ENCODE results near the gene PHKA2. TPM values are rescaled to one million over a fixed set of nuclear protein-coding genes. Genes with fewer than 3 reads are reported as not detected.

PHKA2 gene
- total RNA-seq, 1 experiment from 2014 or later = 9.1 TPM

DNA sequence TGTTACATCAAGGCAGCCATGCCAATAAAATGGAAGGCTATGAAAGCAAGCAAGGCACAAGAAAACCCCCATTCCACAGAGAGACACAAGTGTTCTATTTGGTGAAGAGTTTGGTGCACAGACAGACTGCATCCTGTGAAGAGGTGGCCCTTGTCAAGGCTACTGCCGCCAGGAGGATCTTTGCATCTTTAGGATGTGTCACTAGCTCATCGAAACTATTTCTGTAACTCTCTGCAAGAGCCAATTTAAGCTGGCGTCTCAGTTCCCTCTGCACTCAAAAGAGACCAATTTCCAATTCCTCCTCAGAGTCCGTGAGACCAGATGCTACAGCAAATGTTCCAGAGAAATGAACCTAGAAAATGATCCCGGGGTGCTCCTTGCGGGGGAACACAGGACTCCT lies 91.0 kb downstream of the PHKA2 start:
- no peak for DNase-seq (ENCODE audit: extremely low read depth, low read depth)

DNA sequence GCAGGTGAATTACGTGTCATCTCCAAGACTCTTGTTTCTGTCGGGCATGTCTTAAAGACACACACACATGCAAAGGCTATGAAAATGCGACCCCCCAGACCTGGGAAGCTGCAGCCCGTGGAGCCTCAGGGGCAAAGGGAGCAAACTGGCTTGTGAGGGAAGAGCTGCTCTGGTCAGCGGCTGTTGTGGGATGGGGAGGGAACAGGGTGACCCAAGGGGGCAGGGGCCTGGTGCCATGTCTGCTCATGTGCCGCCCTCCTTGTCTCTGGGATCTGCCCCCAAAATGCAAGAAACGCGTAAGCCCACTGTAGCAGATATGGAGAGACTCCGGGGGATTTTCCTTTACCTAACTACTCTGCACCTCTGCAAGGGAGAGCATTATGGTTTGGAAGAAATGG lies 92.4 kb downstream of the PHKA2 start:
- no peak for DNase-seq (ENCODE audit: extremely low read depth, low read depth)

DNA sequence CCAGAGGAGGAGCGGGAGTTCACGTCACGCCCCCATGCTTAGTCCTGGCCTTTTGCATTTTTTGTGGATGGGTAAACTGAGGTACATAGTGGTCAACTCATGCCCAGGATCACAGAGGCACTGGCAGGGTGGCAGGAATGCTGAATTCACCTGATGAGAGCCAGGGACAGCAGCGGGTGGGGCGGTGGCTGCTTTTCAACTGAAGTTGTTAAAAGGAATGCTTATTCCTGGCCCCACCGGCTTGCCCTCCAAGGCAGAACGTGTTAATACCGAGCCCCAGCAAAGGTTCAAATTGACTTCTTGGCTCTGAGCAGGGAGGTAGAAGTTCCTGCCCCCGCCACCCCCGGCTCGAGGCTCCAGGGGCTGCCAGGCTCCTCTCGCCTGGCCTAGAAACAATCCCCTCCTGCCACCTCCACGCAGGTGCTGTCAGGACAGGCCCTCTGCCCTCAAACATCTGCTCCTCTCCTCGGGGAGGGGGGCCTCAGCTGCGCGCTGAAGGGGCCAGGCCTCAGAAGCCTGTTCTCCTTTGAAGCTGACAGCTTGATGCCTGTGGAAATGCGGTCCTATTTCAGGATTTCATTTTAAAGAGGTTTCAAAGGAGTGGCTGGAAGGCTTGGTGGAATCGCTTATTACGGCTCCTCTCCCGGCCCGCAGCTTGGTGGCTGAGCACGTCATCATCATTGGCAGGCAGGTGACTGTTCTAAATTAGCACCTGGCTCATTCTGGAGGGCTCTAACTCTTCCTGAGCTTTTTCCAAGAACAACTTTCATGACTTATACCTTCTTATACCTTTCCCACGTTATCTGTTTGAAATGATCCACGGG lies 93.0 kb downstream of the PHKA2 start:
- no peak for DNase-seq (ENCODE audit: extremely low read depth, low read depth)

GRCh38 chrX:18890049-18890381 lies 93.9 kb downstream of the PHKA2 start:
- no peak for DNase-seq (ENCODE audit: extremely low read depth, low read depth)

GRCh38 chrX:18889346-18890048 lies 94.4 kb downstream of the PHKA2 start:
- no peak for DNase-seq (ENCODE audit: extremely low read depth, low read depth)

DNA sequence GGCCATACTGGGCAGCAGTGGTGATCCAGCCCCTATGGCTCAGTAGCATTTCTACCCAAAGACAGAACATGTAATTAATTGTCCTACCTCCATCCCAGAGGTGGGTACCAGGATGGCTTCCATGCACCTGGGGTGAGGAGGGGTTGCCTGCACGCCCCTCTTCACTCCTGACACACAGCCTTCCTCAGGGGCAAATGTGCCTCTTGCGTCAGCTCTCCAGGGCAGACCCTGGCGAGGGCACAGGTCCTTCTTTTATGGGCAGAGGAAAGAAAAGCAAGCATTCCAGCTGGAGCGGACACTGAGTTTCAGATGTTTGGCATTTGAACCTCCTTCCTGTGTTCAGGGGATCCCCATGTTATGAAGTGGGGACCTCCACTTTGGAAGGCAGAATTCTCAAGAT lies 95.6 kb downstream of the PHKA2 start:
- no peak for DNase-seq (ENCODE audit: extremely low read depth, low read depth)

GRCh38 chrX:18887825-18888212 lies 96.1 kb downstream of the PHKA2 start:
- DNase-seq (ENCODE audit: extremely low read depth, low read depth) = no peak

GRCh38 chrX:18887177-18887824 lies 96.6 kb downstream of the PHKA2 start:
- no peak for DNase-seq (ENCODE audit: extremely low read depth, low read depth)

- DNase-seq (ENCODE audit: extremely low read depth, low read depth) = peak; percentile 87
Measured at GRCh38 chrX:18886344-18887161, 97.4 kb downstream of the PHKA2 start.

DNA sequence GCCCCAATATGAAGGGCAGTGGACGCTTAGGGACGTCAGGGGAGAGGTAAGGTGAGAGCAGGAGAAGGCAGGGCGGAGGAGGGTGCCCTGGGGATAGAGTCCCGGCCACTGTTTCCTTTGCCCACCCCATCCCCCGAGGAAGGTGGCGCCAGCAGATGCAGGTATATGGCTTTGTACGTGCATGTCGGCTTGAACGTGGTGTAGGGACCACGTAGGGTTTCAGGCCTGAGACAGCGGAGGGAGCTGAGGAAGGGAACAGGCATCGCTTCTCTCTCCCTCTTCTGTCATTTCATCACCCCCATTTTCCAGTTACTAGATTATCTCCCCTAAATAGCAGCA lies 97.9 kb downstream of the PHKA2 start:
- DNase-seq (ENCODE audit: extremely low read depth, low read depth) = no peak

GRCh38 chrX:18885328-18886004 lies 98.4 kb downstream of the PHKA2 start:
- DNase-seq (ENCODE audit: extremely low read depth, low read depth) = no peak

DNA sequence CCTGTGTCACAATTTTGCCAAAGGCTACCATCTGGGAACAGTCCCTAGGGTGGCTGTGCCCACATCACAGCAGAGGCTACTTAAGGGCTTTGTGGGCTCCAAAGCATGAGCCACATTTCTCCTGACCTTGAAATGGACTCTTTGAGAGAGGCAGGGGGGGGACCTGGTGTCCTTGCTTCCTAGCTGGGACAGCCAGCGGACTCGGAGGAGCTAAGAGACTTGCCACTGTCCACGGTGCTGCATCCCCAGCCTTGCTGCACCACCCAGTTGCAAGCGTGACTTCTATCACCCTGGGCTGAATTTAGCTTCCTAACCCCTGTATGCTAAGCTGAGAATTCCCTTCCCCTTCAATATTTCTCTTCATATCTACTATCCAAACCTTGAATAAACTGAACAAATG lies 99.0 kb downstream of the PHKA2 start:
- DNase-seq (ENCODE audit: extremely low read depth, low read depth) = no peak

- no peak for DNase-seq (ENCODE audit: extremely low read depth, low read depth)
Measured at GRCh38 chrX:18883961-18884765, 99.8 kb downstream of the PHKA2 start.

DNA sequence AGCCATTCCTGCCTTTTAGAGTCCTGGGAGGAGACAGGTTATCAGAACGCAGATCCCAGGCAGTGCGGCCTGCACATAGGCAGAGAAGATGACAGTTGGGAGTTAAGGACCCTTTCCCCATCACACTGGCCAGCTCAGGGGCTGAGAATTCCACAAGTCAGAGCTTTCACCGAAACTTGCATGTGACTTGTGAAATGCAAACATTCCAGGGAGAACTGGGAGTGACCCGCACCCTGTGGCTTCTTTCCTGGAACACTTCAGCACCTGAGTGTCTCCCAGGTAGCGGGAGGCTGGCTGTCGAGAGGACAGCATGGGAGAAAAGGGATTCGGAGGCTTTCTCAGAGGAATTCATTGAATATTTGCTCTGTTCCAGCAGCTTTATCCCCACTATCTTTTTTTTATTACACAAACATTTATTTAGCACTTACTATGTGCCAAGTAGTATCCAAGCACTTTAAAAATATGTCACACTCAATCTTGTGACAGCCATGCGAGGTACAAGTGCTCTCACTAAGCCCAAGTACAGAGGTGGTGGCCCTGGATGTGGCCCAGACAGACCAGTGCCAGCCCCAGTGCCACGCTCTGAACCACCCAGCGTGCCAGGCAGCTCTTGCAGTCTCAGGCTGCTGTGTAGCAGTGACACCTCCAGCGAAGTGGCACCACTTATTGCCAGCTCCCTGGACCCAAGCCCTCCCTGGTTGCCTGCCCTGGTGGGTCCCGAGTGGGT lies 100.5 kb downstream of the PHKA2 start:
- DNase-seq (ENCODE audit: extremely low read depth, low read depth) = no peak

GRCh38 chrX:18879144-18879543 lies 104.8 kb downstream of the PHKA2 start:
- DNase-seq (ENCODE audit: extremely low read depth, low read depth) = no peak

DNA sequence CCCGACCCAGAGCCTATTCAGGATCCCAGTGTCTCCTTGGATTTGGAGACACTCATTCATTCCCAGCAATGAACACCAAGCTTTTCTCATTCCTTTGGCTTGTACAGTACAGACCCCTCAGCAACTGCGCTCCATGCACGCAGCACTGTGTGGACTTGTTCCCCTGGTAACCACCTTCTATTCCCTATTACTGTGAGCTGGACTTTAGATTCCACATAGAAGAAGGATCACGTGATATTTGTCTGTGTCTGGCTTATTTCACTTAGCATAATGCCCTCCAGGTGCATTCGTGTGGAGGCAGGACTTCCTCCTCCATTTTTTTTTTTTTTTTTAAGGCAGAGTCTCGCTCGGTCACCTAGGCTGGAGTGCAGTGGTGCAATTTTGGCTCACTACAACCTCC lies 106.4 kb downstream of the PHKA2 start:
- DNase-seq (ENCODE audit: extremely low read depth, low read depth) = no peak

DNA sequence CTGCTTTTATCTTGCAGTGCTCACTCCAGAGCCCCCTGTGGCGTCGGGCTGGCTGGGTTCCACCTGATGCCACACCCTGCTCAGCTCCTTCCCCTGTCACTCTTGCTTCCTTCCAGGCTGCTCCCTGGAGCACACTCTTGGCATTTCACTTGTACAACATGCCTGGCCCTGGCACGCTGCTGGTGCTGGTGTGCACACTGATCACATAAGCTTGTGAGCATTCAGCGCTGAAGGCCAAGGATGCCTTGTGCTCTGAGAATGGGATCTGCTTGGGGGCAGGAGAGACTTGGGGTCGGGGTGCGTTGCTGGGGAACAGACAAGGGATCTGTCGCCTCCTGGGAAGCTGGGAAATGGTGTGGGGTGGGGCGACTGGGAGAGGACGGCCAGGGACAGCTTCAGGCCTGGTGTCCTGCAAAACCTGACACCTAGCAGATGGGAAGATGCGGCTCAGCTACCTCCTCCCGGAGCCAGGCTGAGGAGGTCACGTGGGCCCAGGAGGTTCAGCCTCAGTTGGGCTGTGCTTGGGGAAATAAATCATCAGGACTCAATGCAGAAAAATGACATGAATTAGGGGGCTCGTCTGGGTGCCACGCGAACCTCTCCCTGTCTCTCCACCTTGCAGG lies 108.5 kb downstream of the PHKA2 start:
- no peak for DNase-seq (ENCODE audit: extremely low read depth, low read depth)

- no peak for DNase-seq (ENCODE audit: extremely low read depth, low read depth)
Measured at GRCh38 chrX:18874560-18875255, 109.2 kb downstream of the PHKA2 start.
